WI38 (cell line): Measurements from ENCODE around the gene LEKR1.

ENCODE experiments used
- H3K4me3 ChIP-seq: 2 replicates; pipeline ENCODE4 v1.5.1; 2011; ENCODE audit warnings: low read depth, mild to moderate bottlenecking, control low read depth, low read length
- CTCF ChIP-seq: IDR thresholded peaks from 2 replicates; pipeline ENCODE4 v1.5.1; 2012; ENCODE audit warnings: low read depth, mild to moderate bottlenecking, control low read depth, low read length

LEKR1 gene

GRCh38 chr3:157079676-157080369 is 253.7 kb downstream of the LEKR1 start:
- no peak for TF ChIP-seq CTCF
- no peak overlapping the region for H3K4me3 ChIP-seq

GRCh38 chr3:157081626-157082210 is 255.6 kb downstream of the LEKR1 start:
- no peak overlapping the region for H3K4me3 ChIP-seq
- TF ChIP-seq CTCF = peak; percentile 88

DNA sequence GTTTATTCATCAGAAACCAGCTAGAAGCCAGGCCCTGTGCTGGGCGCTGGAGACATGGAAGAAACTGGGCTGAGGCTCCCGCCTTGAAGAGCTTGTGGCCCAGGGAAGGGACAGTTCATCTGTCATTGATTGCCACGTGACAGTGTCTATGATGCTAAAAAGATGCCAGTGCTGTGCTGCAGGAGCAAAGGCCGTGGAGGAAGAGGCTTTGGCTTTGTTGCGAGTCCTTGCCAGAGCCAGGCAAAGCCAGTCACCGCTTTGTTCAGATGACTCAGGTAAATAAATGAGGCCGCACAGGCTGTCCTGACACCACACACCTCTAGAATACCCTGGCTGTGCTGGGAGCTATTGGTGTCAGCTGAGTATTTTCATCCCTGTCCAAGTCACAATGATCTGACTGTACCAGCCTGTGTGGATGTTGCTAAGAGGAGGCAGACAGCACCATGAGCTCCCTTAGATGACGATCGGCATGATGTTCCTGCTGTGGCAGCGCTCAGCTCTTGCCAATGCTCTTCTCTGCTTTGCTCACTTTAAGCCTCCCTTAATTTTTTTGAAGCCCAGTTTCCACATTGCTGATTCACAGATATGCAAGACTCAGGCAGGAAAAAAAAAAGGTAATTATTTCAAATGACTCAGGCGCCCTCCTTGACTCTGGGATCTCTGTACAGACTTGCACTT is 256.3 kb downstream of the LEKR1 start:
- H3K4me3 ChIP-seq = no peak overlapping the region
- no peak for TF ChIP-seq CTCF

- no peak for TF ChIP-seq CTCF
- no peak overlapping the region for H3K4me3 ChIP-seq
Observed at GRCh38 chr3:157083824-157084223, 257.7 kb downstream of the LEKR1 start.

GRCh38 chr3:157086060-157086750 is 260.1 kb downstream of the LEKR1 start:
- TF ChIP-seq CTCF = no peak
- H3K4me3 ChIP-seq = no peak overlapping the region

GRCh38 chr3:157086775-157087174 is 260.6 kb downstream of the LEKR1 start:
- H3K4me3 ChIP-seq = no peak overlapping the region
- no peak for TF ChIP-seq CTCF
